ENCODE measurements around the gene CDC42EP5.

Gene CDC42EP5

GRCh38 chr19:54457773-54458647, 15.1 kb downstream of the CDC42EP5 start:
- H4K91ac ChIP-seq (ENCODE audit: low read depth, low read length, poor library complexity) = no peak overlapping the region
- no peak overlapping the region for H4K8ac ChIP-seq (ENCODE audit: low read depth, low read length)
- DNase-seq (ENCODE audit: low spot score) = no peak
- no peak overlapping the region for H2AK5ac ChIP-seq (ENCODE audit: low read depth, low read length)
- peaks cover 19% of the 10 kb centered on the region for H3K79me1 ChIP-seq (ENCODE audit: low read depth, low read length)
- H3K14ac ChIP-seq (ENCODE audit: low read length) = no peak overlapping the region
- H3K36me3 ChIP-seq (replicated peaks in 1 of 2; ENCODE audit: control insufficient read depth in 2 of 2, insufficient read depth in 2 of 2, low read length in 2 of 2) = peaks cover 77 to 91% of the 10 kb centered on the region in 2 donors
- H2BK12ac ChIP-seq (ENCODE audit: low read length) = no peak overlapping the region
- H2BK120ac ChIP-seq (ENCODE audit: low read depth, low read length) = no peak overlapping the region
- H3K4me1 ChIP-seq (ENCODE audit: control insufficient read depth in 2 of 2, insufficient read depth in 1 of 2, low read depth in 1 of 2, low read length in 2 of 2) = no peaks in the 10 kb centered on the region
- H2BK5ac ChIP-seq (ENCODE audit: low read length) = no peak overlapping the region
- no peak overlapping the region for H3K27ac ChIP-seq (replicated peaks; ENCODE audit: low read length)
- H2AFZ ChIP-seq (ENCODE audit: low read length) = no peak overlapping the region
- no peak overlapping the region for H3K9ac ChIP-seq (ENCODE audit: low read depth, low read length, poor library complexity)
- H3K4me3 ChIP-seq (ENCODE audit: low read length in 2 of 2) = peak overlapping the region in 1 of 2 donors; percentile 5
- no peak overlapping the region for H3K4me2 ChIP-seq (ENCODE audit: insufficient read depth, low read length, poor library complexity, severe bottlenecking)
- no peak overlapping the region for H3K23ac ChIP-seq (ENCODE audit: low read depth, low read length, poor library complexity)
- no peaks in the 10 kb centered on the region for H3K27me3 ChIP-seq (ENCODE audit: control insufficient read depth in 3 of 3, insufficient read depth in 3 of 3, low read depth in 1 of 3, low read length in 3 of 3)
- H2BK15ac ChIP-seq (ENCODE audit: low read length) = no peak overlapping the region
- H3K9me3 ChIP-seq (replicated peaks in 1 of 2; ENCODE audit: control insufficient read depth in 2 of 2, insufficient read depth in 1 of 2, low read depth in 1 of 2, low read length in 2 of 2) = no peaks in the 10 kb centered on the region
- no CpG with 5 or more reads among the region's 42 CpGs for WGBS, 2 donors (ENCODE audit: extremely low coverage in 2 of 2, insufficient read length in 2 of 2, insufficient replicate concordance in 1 of 2)
- H3K18ac ChIP-seq (ENCODE audit: low read length) = no peak overlapping the region
- no peak overlapping the region for H3K4ac ChIP-seq (ENCODE audit: low read length)

GRCh38 chr19:54456423-54457373, 16.4 kb downstream of the CDC42EP5 start:
- Histone ChIP-seq H2BK15ac (ENCODE audit: low read length) (no peak overlapping the region), H3K4me2 (ENCODE audit: insufficient read depth, low read length, poor library complexity, severe bottlenecking) (no peak overlapping the region), H4K91ac (ENCODE audit: low read depth, low read length, poor library complexity) (no peak overlapping the region), H3K14ac (ENCODE audit: low read length) (no peak overlapping the region), H2AFZ (ENCODE audit: low read length) (no peak overlapping the region), H3K4ac (ENCODE audit: low read length) (no peak overlapping the region), H3K27ac (replicated peaks; ENCODE audit: low read length) (no peak overlapping the region), H2BK12ac (ENCODE audit: low read length) (peak overlapping the region; percentile 41), H3K9ac (ENCODE audit: low read depth, low read length, poor library complexity) (no peak overlapping the region), H3K23ac (ENCODE audit: low read depth, low read length, poor library complexity) (peak overlapping the region; percentile 95), H3K4me1 (ENCODE audit: control insufficient read depth in 2 of 2, insufficient read depth in 1 of 2, low read depth in 1 of 2, low read length in 2 of 2) (no peaks in the 10 kb centered on the region), H3K9me3 (replicated peaks in 1 of 2; ENCODE audit: control insufficient read depth in 2 of 2, insufficient read depth in 1 of 2, low read depth in 1 of 2, low read length in 2 of 2) (no peaks in the 10 kb centered on the region), H2BK5ac (ENCODE audit: low read length) (peak overlapping the region; percentile 39), H3K79me1 (ENCODE audit: low read depth, low read length) (peaks cover 31% of the 10 kb centered on the region), H3K18ac (ENCODE audit: low read length) (no peak overlapping the region), H4K8ac (ENCODE audit: low read depth, low read length) (no peak overlapping the region), H3K27me3 (ENCODE audit: control insufficient read depth in 3 of 3, insufficient read depth in 3 of 3, low read depth in 1 of 3, low read length in 3 of 3) (no peaks in the 10 kb centered on the region), H3K4me3 (ENCODE audit: low read length in 2 of 2) (no peak overlapping the region), H2BK120ac (ENCODE audit: low read depth, low read length) (no peak overlapping the region), H2AK5ac (ENCODE audit: low read depth, low read length) (no peak overlapping the region), H3K36me3 (replicated peaks in 1 of 2; ENCODE audit: control insufficient read depth in 2 of 2, insufficient read depth in 2 of 2, low read length in 2 of 2) (peaks cover 85 to 96% of the 10 kb centered on the region in 2 donors)
- DNase-seq (ENCODE audit: low spot score) = no peak
- WGBS, 2 donors (ENCODE audit: extremely low coverage in 2 of 2, insufficient read length in 2 of 2, insufficient replicate concordance in 1 of 2) = no CpG with 5 or more reads among the region's 51 CpGs

- Histone ChIP-seq H2BK12ac (ENCODE audit: low read length) (no peak overlapping the region), H3K79me1 (ENCODE audit: low read depth, low read length) (peaks cover 37% of the 10 kb centered on the region), H2BK120ac (ENCODE audit: low read depth, low read length) (no peak overlapping the region), H3K4me1 (ENCODE audit: control insufficient read depth in 2 of 2, insufficient read depth in 1 of 2, low read depth in 1 of 2, low read length in 2 of 2) (no peaks in the 10 kb centered on the region), H2BK15ac (ENCODE audit: low read length) (no peak overlapping the region), H4K8ac (ENCODE audit: low read depth, low read length) (no peak overlapping the region), H3K27ac (replicated peaks; ENCODE audit: low read length) (no peak overlapping the region), H3K18ac (ENCODE audit: low read length) (no peak overlapping the region), H2BK5ac (ENCODE audit: low read length) (peak overlapping the region; percentile 13), H3K27me3 (ENCODE audit: control insufficient read depth in 3 of 3, insufficient read depth in 3 of 3, low read depth in 1 of 3, low read length in 3 of 3) (no peaks in the 10 kb centered on the region), H2AFZ (ENCODE audit: low read length) (no peak overlapping the region), H2AK5ac (ENCODE audit: low read depth, low read length) (no peak overlapping the region), H3K9ac (ENCODE audit: low read depth, low read length, poor library complexity) (no peak overlapping the region), H3K14ac (ENCODE audit: low read length) (no peak overlapping the region), H3K4me3 (ENCODE audit: low read length in 2 of 2) (no peak overlapping the region), H3K23ac (ENCODE audit: low read depth, low read length, poor library complexity) (no peak overlapping the region), H3K9me3 (replicated peaks in 1 of 2; ENCODE audit: control insufficient read depth in 2 of 2, insufficient read depth in 1 of 2, low read depth in 1 of 2, low read length in 2 of 2) (no peaks in the 10 kb centered on the region), H4K91ac (ENCODE audit: low read depth, low read length, poor library complexity) (no peak overlapping the region), H3K4me2 (ENCODE audit: insufficient read depth, low read length, poor library complexity, severe bottlenecking) (no peak overlapping the region), H3K36me3 (replicated peaks in 1 of 2; ENCODE audit: control insufficient read depth in 2 of 2, insufficient read depth in 2 of 2, low read length in 2 of 2) (peaks cover 88 to 96% of the 10 kb centered on the region in 2 donors), H3K4ac (ENCODE audit: low read length) (no peak overlapping the region)
- no peak for DNase-seq (ENCODE audit: low spot score)
- no CpG with 5 or more reads among the region's 40 CpGs for WGBS, 2 donors (ENCODE audit: extremely low coverage in 2 of 2, insufficient read length in 2 of 2, insufficient replicate concordance in 1 of 2)
Measured at GRCh38 chr19:54455786-54456422, 17.2 kb downstream of the CDC42EP5 start.

Data from neuronal stem cell (in vitro differentiated cells).